ENCODE data around the gene VEPH1.

GRCh38 chr3:157327837-157328236 lies 175.4 kb downstream of the VEPH1 start:
- TF ChIP-seq CTCF (IDR thresholded peaks at IDR 0.05): no peak
- no peak for TF ChIP-seq POLR2AphosphoS5 (IDR thresholded peaks at IDR 0.05; ENCODE audit: low read depth, low read length)
